Immature natural killer cell (primary cell): ENCODE results near the gene AOPEP. TPM values are rescaled to one million over a fixed set of nuclear protein-coding genes. Genes with fewer than 3 reads are reported as not detected.
A peak's percentile ranks its signal among the peaks of the same experiment; 100 is the strongest.

Experiments
- DNase-seq, 3 donors: peaks; one replicate each; pipeline ENCODE4 v3.0.0; 2022; ENCODE audit warnings: mixed read lengths in 1 of 3
- H3K27ac Mint-ChIP-seq, 6 donors: one replicate each; pipeline ENCODE4 v1.8.0; 2020; ENCODE audit warnings: mixed read lengths in 6 of 6, mild to moderate bottlenecking in 5 of 6, inconsistent platforms in 4 of 6, moderate library complexity in 3 of 6
- H3K27me3 Mint-ChIP-seq, 3 donors: one replicate each; pipeline ENCODE4 v1.8.0; 2020 to 2021; ENCODE audit warnings: low read depth in 3 of 3, mild to moderate bottlenecking in 3 of 3, mixed read lengths in 3 of 3, moderate library complexity in 3 of 3, inconsistent platforms in 1 of 3
- H3K36me3 Mint-ChIP-seq, 3 donors: one replicate each; pipeline ENCODE4 v1.8.0; 2020; ENCODE audit warnings: mixed read lengths in 3 of 3, inconsistent platforms in 2 of 3, mild to moderate bottlenecking in 2 of 3
- H3K4me1 Mint-ChIP-seq, 2 donors: one replicate each; pipeline ENCODE4 v1.8.0; 2020; ENCODE audit warnings: inconsistent platforms in 2 of 2, mild to moderate bottlenecking in 2 of 2, mixed read lengths in 2 of 2, moderate library complexity in 1 of 2
- H3K4me3 Mint-ChIP-seq, 5 donors: one replicate each; pipeline ENCODE4 v1.8.0; 2020; ENCODE audit warnings: mild to moderate bottlenecking in 5 of 5, mixed read lengths in 5 of 5, inconsistent platforms in 3 of 5, moderate library complexity in 3 of 5
- H3K9me3 Mint-ChIP-seq, 6 donors: one replicate each; pipeline ENCODE4 v1.8.0; 2020; ENCODE audit warnings: mild to moderate bottlenecking in 6 of 6, mixed read lengths in 6 of 6, inconsistent platforms in 4 of 6, moderate library complexity in 3 of 6
- polyA plus RNA-seq, 3 donors: library from polyadenylated mRNA; unstranded; fragments of 300-500 nt; fragmentation: Illumina TruSeq; gene quantifications; one replicate each; pipeline ENCODE4 v1.2.3, GENCODE V29; 2021

Gene AOPEP
- polyA plus RNA-seq, 3 donors from 2014 or later: 4.1 to 6.5 (median 5.2) TPM

GRCh38 chr9:94811074-94811473 is 84.6 kb downstream of the AOPEP start:
- peaks cover 14 to 30% (median 21%) of the 10 kb centered on the region in 3 donors for H3K36me3 Mint-ChIP-seq
- H3K4me1 Mint-ChIP-seq: no peaks in the 10 kb centered on the region
- H3K27me3 Mint-ChIP-seq: no peaks in the 10 kb centered on the region
- no peaks in the 10 kb centered on the region for H3K9me3 Mint-ChIP-seq
- no peak overlapping the region for H3K4me3 Mint-ChIP-seq
- no peak for DNase-seq
- no peak overlapping the region for H3K27ac Mint-ChIP-seq

- DNase-seq: no peak
- Mint-ChIP-seq H3K27ac (peak overlapping the region in 1 of 6 donors; percentile 49), H3K36me3 (peaks cover 11 to 23% (median 12%) of the 10 kb centered on the region in 3 donors), H3K27me3 (no peaks in the 10 kb centered on the region), H3K4me3 (no peak overlapping the region), H3K4me1 (no peaks in the 10 kb centered on the region), H3K9me3 (no peaks in the 10 kb centered on the region)
Observed at GRCh38 chr9:94812343-94812742, 85.8 kb downstream of the AOPEP start.

GRCh38 chr9:94813379-94813778 is 86.9 kb downstream of the AOPEP start:
- Mint-ChIP-seq H3K36me3 (peaks cover 6 to 19% (median 8%) of the 10 kb centered on the region in 3 donors), H3K27me3 (peaks cover 0 to 1% (median 0%) of the 10 kb centered on the region in 3 donors), H3K4me1 (no peaks in the 10 kb centered on the region), H3K4me3 (no peak overlapping the region), H3K9me3 (no peaks in the 10 kb centered on the region), H3K27ac (no peak overlapping the region)
- DNase-seq: no peak

- Mint-ChIP-seq H3K27me3 (peaks cover 0 to 2% (median 0%) of the 10 kb centered on the region in 3 donors), H3K36me3 (peaks cover 3 to 15% (median 8%) of the 10 kb centered on the region in 3 donors), H3K9me3 (no peaks in the 10 kb centered on the region), H3K27ac (peak overlapping the region in 3 of 6 donors; percentile 16 to 35 (median 21)), H3K4me3 (no peak overlapping the region), H3K4me1 (peaks cover 0 to 5% of the 10 kb centered on the region in 2 donors)
- no peak for DNase-seq
Observed at GRCh38 chr9:94817291-94818177, 91.0 kb downstream of the AOPEP start.

GRCh38 chr9:94818178-94818541 is 91.7 kb downstream of the AOPEP start:
- no peak for DNase-seq
- Mint-ChIP-seq H3K27me3 (peaks cover 0 to 2% (median 0%) of the 10 kb centered on the region in 3 donors), H3K27ac (peak overlapping the region in 2 of 6 donors; percentile 16 to 21), H3K4me1 (peaks cover 0 to 5% of the 10 kb centered on the region in 2 donors), H3K9me3 (no peaks in the 10 kb centered on the region), H3K36me3 (peaks cover 3 to 15% (median 8%) of the 10 kb centered on the region in 3 donors), H3K4me3 (no peak overlapping the region)

- no peaks in the 10 kb centered on the region for H3K9me3 Mint-ChIP-seq
- DNase-seq: no peak
- H3K27me3 Mint-ChIP-seq: peaks cover 0 to 2% (median 0%) of the 10 kb centered on the region in 3 donors
- peaks cover 4 to 21% (median 5%) of the 10 kb centered on the region in 3 donors for H3K36me3 Mint-ChIP-seq
- peaks cover 0 to 5% of the 10 kb centered on the region in 2 donors for H3K4me1 Mint-ChIP-seq
- peak overlapping the region in 1 of 6 donors; percentile 34 for H3K27ac Mint-ChIP-seq
- no peak overlapping the region for H3K4me3 Mint-ChIP-seq
Observed at GRCh38 chr9:94819161-94819687, 92.7 kb downstream of the AOPEP start.

GRCh38 chr9:94821098-94821887 is 94.8 kb downstream of the AOPEP start:
- H3K27ac Mint-ChIP-seq: peak overlapping the region in 1 of 6 donors; percentile 64

GRCh38 chr9:94822273-94822672 is 95.8 kb downstream of the AOPEP start:
- Mint-ChIP-seq H3K36me3 (peaks cover 11 to 23% (median 16%) of the 10 kb centered on the region in 3 donors), H3K27me3 (peaks cover 0 to 4% (median 0%) of the 10 kb centered on the region in 3 donors), H3K9me3 (no peaks in the 10 kb centered on the region), H3K4me3 (no peak overlapping the region), H3K27ac (peak overlapping the region in 1 of 6 donors; percentile 2), H3K4me1 (peaks cover 12 to 16% of the 10 kb centered on the region in 2 donors)
- no peak for DNase-seq

More at GRCh38 chr9:94821098-94821887, 94.8 kb downstream of the AOPEP start:
- H3K27me3 Mint-ChIP-seq: peaks cover 0 to 2% (median 0%) of the 10 kb centered on the region in 3 donors
- no peak for DNase-seq
- peaks cover 5 to 21% (median 12%) of the 10 kb centered on the region in 3 donors for H3K36me3 Mint-ChIP-seq
- no peaks in the 10 kb centered on the region for H3K9me3 Mint-ChIP-seq
- H3K4me1 Mint-ChIP-seq: peaks cover 2 to 6% of the 10 kb centered on the region in 2 donors
- no peak overlapping the region for H3K4me3 Mint-ChIP-seq

GRCh38 chr9:94823710-94824109 is 97.2 kb downstream of the AOPEP start:
- Mint-ChIP-seq H3K27me3 (peaks cover 0 to 2% (median 0%) of the 10 kb centered on the region in 3 donors), H3K36me3 (peaks cover 11 to 28% (median 16%) of the 10 kb centered on the region in 3 donors), H3K4me1 (peaks cover 12 to 23% of the 10 kb centered on the region in 2 donors), H3K27ac (peak overlapping the region in 1 of 6 donors; percentile 43), H3K9me3 (no peaks in the 10 kb centered on the region), H3K4me3 (no peak overlapping the region)
- no peak for DNase-seq

- peak overlapping the region in 2 of 6 donors; percentile 48 to 49 for H3K27ac Mint-ChIP-seq
- peaks cover 0 to 2% (median 0%) of the 10 kb centered on the region in 3 donors for H3K27me3 Mint-ChIP-seq
- H3K9me3 Mint-ChIP-seq: no peaks in the 10 kb centered on the region
Observed at GRCh38 chr9:94824411-94824810, 97.9 kb downstream of the AOPEP start.

GRCh38 chr9:94824913-94825610 is 98.6 kb downstream of the AOPEP start:
- Mint-ChIP-seq H3K36me3 (peaks cover 11 to 24% (median 14%) of the 10 kb centered on the region in 3 donors), H3K4me1 (peaks cover 14 to 27% of the 10 kb centered on the region in 2 donors), H3K27ac (peak overlapping the region in 1 of 6 donors; percentile 58), H3K27me3 (peaks cover 0 to 3% (median 0%) of the 10 kb centered on the region in 3 donors), H3K4me3 (no peak overlapping the region), H3K9me3 (no peaks in the 10 kb centered on the region)
- DNase-seq: no peak

More at GRCh38 chr9:94824411-94824810, 97.9 kb downstream of the AOPEP start:
- peaks cover 11 to 25% (median 13%) of the 10 kb centered on the region in 3 donors for H3K36me3 Mint-ChIP-seq
- peaks cover 12 to 23% of the 10 kb centered on the region in 2 donors for H3K4me1 Mint-ChIP-seq
- no peak overlapping the region for H3K4me3 Mint-ChIP-seq
- no peak for DNase-seq

GRCh38 chr9:94825611-94825958 is 99.1 kb downstream of the AOPEP start:
- H3K4me1 Mint-ChIP-seq: peaks cover 18 to 32% of the 10 kb centered on the region in 2 donors
- peaks cover 11 to 21% (median 19%) of the 10 kb centered on the region in 3 donors for H3K36me3 Mint-ChIP-seq
- peak overlapping the region in 2 of 6 donors; percentile 10 to 58 for H3K27ac Mint-ChIP-seq
- H3K9me3 Mint-ChIP-seq: no peaks in the 10 kb centered on the region
- DNase-seq: no peak
- peaks cover 0 to 3% (median 0%) of the 10 kb centered on the region in 3 donors for H3K27me3 Mint-ChIP-seq
- H3K4me3 Mint-ChIP-seq: no peak overlapping the region

- H3K27me3 Mint-ChIP-seq: peaks cover 0 to 3% (median 0%) of the 10 kb centered on the region in 3 donors
- H3K4me3 Mint-ChIP-seq: no peak overlapping the region
- H3K9me3 Mint-ChIP-seq: no peaks in the 10 kb centered on the region
- peaks cover 10 to 24% (median 21%) of the 10 kb centered on the region in 3 donors for H3K36me3 Mint-ChIP-seq
- peaks cover 22 to 35% of the 10 kb centered on the region in 2 donors for H3K4me1 Mint-ChIP-seq
- DNase-seq: no peak
- peak overlapping the region in 1 of 6 donors; percentile 7 for H3K27ac Mint-ChIP-seq
Observed at GRCh38 chr9:94826044-94826443, 99.5 kb downstream of the AOPEP start.
